Stimulated activated CD4-positive, alpha-beta T cell treated with anti-CD3 and anti-CD28 coated beads, Interleukin-1b, Interleukin-23, amount 100 ng/mL, for 24 hours (primary cell): Measurements from ENCODE around the gene HBM.
"Not testable (repeated sequence)": the region's sequence is repeated elsewhere in the genome, so short reads cannot be mapped to it uniquely, and the experiment has no call there.

Experiments used
- DNase-seq, 4 experiments: peaks; one replicate each; pipeline ENCODE4 v3.0.0-alpha.2; 2020; ENCODE audit warnings: low read depth in 4 of 4, low spot score in 1 of 4

Gene HBM

DNA sequence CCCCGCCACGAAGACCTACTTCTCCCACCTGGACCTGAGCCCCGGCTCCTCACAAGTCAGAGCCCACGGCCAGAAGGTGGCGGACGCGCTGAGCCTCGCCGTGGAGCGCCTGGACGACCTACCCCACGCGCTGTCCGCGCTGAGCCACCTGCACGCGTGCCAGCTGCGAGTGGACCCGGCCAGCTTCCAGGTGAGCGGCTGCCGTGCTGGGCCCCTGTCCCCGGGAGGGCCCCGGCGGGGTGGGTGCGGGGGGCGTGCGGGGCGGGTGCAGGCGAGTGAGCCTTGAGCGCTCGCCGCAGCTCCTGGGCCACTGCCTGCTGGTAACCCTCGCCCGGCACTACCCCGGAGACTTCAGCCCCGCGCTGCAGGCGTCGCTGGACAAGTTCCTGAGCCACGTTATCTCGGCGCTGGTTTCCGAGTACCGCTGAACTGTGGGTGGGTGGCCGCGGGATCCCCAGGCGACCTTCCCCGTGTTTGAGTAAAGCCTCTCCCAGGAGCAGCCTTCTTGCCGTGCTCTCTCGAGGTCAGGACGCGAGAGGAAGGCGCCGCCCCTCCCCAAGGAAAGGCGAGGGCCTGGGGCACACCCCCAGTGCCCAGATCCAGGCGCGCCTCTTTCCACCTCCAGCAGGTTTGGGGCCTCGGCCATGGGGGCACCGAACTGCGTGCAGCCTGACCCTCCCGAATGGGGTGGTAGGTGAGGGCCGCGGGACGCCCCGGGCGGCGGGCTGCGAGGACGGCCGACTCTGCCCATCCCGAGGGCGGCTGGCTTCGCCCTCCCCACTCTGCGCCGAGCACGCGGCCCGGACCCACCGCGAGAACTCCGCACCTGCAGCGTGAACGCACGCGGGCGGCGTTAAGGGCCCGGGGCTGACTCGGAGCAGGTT lies 15.1 kb downstream of the HBM start:
- peak in 3 of 4 experiments; percentile 75 to 80 (median 76) for DNase-seq

- DNase-seq: peak in 1 of 4 experiments; percentile 65
These were observed 15.8 kb downstream of the HBM start for GRCh38 chr16:181565-182021.

- DNase-seq: no peak
These were observed 17.2 kb downstream of the HBM start for GRCh38 chr16:183005-183404.

- DNase-seq: no peak
These were observed 19.4 kb downstream of the HBM start for GRCh38 chr16:185213-185612.

DNA sequence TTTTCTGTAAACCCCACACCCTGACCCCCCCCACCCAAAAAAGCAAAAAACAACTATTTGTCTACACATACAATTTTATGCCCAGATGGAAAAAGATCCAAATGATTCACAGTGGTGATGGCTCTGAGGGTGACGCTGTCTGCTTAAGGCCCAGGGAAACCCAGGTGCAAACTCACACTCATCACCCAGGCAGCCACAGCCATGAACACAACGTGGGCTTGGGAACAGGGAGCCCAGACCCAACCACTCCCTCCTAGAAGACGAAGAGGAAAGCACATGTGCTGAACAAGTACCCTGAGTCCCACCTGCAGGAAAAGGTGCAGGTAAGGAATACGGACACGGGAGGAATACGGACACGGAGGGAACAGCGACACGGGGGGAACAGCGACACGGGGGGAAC lies 19.9 kb downstream of the HBM start:
- DNase-seq: no peak

DNA sequence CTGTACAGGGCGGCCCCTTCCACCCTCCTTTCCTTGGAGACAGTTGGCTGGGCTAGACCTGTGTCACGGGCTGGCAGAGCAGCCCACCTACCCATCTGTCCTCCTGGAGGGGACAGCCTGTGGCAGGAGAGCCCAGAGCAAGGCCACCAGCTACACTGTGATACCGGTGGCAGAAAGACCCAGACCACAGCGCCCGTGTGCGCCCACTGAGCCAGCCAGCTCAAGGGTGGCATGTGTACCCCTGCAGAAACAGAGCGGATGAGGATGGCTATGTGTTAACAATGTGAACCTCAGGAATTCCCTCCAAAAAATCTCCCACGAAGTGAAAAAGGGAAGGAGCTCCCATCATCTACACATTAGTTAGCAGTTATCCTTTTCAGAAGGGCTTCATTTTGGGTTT lies 21.6 kb downstream of the HBM start:
- DNase-seq: no peak

GRCh38 chr16:188674-189073 lies 22.9 kb downstream of the HBM start:
- no peak for DNase-seq

DNA sequence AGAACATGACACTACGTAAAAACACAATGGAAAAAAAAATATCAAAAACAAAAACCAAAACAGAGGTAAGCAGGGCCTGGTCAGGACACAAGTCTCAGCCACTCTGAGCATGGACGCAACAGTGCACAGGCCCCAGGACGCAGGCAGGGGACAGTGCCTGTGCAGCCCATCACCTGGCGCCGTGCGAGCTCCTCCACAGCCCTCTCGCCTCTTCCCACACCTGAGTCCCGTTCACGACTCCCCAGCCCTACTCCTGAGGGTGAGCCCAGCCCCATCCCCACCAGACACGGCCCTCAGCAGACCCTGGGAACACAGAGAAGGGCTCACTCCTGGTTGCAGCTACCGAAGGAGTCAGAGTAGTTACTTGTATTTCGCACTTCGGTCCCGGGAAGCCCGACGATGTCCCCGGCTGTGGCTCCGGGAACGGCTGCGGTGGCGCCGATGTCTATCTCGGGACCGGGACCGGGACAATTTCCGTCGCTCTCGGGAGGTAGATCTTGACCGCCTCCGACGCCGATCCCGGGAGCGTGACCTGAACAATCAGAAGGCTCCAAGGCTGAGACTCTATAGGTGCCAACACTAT lies 23.9 kb downstream of the HBM start:
- no peak for DNase-seq

GRCh38 chr16:191831-192230 lies 26.1 kb downstream of the HBM start:
- no peak for DNase-seq

GRCh38 chr16:192686-193085 lies 26.9 kb downstream of the HBM start:
- no peak for DNase-seq

GRCh38 chr16:193441-193840 lies 27.7 kb downstream of the HBM start:
- DNase-seq: no peak

DNA sequence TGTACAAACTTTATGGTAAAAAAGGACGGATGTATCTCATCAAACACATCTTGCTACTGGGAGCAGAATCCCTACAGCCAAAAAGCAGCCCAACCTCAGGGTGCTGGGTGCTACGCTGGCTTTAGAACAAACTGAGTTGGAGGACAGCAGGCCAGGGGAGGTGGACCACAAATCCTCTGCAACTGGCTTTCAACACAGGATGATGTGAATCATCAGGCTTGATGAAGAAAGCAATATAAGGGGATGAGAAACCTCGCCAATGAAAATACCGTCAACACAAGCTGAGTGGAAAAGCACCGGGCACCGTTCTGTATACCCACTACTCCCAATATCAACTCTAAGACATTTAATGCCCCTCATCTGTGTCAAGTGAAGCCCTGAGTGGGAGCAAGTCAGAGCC lies 28.7 kb downstream of the HBM start:
- no peak for DNase-seq

- DNase-seq: no peak
These were observed 34.6 kb downstream of the HBM start for GRCh38 chr16:200388-200787.

DNA sequence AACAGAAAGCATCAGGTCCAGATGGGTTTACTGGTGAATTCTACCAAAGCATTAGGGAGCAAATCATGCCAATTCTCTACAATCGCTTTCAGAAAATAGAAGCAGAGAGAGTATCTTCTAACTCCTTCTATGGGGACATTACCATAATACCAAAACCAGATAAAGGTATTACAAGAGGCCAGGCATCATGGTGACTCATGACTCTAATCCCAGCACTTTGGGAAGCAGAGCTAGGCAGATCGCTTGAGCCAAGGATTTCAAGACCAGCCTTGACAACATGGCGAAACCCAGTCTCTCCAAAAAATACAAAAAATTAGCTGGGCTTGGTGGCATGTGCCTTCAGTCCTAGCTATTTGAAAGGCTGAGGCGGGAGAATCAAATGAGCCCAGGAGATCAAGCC lies 37.5 kb downstream of the HBM start:
- no peak for DNase-seq

DNA sequence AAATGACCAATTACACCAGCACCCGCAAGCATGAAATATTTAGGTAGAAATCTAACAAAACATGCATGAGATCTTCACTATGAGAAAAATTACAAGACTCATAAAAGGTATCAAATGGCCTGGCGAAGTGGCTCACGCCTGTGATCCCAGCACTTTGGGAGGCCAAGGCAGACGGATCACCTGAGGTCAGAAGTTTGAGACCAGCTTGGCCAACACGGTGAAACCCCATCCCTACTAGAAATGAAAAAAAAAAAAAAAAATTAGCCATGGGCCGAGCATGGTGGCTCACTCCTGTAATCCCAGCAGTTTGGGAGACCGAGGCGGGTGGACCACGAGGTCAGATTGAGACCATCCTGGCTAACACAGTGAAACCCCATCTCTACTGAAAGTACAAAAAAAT lies 38.3 kb downstream of the HBM start:
- DNase-seq: not testable (repeated sequence)

GRCh38 chr16:209359-209758 lies 43.6 kb downstream of the HBM start:
- not testable (repeated sequence) for DNase-seq

- DNase-seq: not testable (repeated sequence)
These were observed 45.9 kb downstream of the HBM start for GRCh38 chr16:211631-212180.

DNA sequence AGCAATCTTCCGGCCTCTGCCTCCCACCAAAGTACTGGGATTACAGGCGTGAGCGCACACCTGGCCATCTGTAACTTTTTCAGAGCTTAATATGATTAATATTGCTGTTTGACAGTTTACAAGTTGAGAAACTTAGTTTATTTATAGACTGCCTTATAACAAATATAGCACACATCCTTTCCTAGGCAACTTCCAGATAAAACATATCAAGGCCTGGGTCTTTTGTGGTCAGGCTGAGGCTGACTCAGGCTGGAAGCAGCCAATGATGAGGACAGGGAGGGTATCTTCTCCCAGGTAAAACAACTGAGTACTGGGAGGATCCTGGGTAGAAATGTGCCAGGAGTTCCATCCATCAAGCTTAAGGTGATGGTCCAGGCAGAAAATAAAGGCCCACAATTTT lies 47.2 kb downstream of the HBM start:
- no peak for DNase-seq
